ENCODE measurements around the gene SVOPL.
"Not testable (repeated sequence)": the region's sequence is repeated elsewhere in the genome, so short reads cannot be mapped to it uniquely, and the experiment has no call there.

SVOPL gene

GRCh38 chr7:138739859-138740258 lies 38.7 kb upstream of the SVOPL start:
- Histone ChIP-seq H3K4me1 (ENCODE audit: insufficient read depth, insufficient read length) (no peaks in the 10 kb centered on the region), H3K27me3 (ENCODE audit: insufficient read depth, insufficient read length) (no peaks in the 10 kb centered on the region), H3K4me3 (ENCODE audit: insufficient read length, low read depth) (no peak overlapping the region), H3K9ac (ENCODE audit: insufficient read length, low read depth) (no peak overlapping the region), H3K9me3 (ENCODE audit: insufficient read depth, low read length) (no peaks in the 10 kb centered on the region), H3K36me3 (ENCODE audit: insufficient read depth, insufficient read length, low read length) (no peaks in the 10 kb centered on the region)
- TF ChIP-seq SUZ12 (IDR thresholded peaks at IDR 0.05; ENCODE audit: extremely low read depth, insufficient read depth, insufficient read length) (no peak), YY1 (IDR thresholded peaks at IDR 0.05; ENCODE audit: insufficient read depth, insufficient read length) (no peak), ZNF274 (IDR thresholded peaks at IDR 0.05; ENCODE audit: low read depth, low read length) (no peak)
- DNase-seq (ENCODE audit: low read depth, low spot score): no peak

GRCh38 chr7:138738551-138739335 lies 37.6 kb upstream of the SVOPL start:
- H3K4me1 ChIP-seq (ENCODE audit: insufficient read depth, insufficient read length): no peaks in the 10 kb centered on the region
- no peak overlapping the region for H3K4me3 ChIP-seq (ENCODE audit: insufficient read length, low read depth)
- no peaks in the 10 kb centered on the region for H3K27me3 ChIP-seq (ENCODE audit: insufficient read depth, insufficient read length)
- peak; percentile 83 for DNase-seq (ENCODE audit: low read depth, low spot score)
- H3K36me3 ChIP-seq (ENCODE audit: insufficient read depth, insufficient read length, low read length): no peaks in the 10 kb centered on the region
- no peaks in the 10 kb centered on the region for H3K9me3 ChIP-seq (ENCODE audit: insufficient read depth, low read length)
- no peak overlapping the region for H3K9ac ChIP-seq (ENCODE audit: insufficient read length, low read depth)
- TF ChIP-seq ZNF274 (IDR thresholded peaks at IDR 0.05; ENCODE audit: low read depth, low read length) (no peak), YY1 (IDR thresholded peaks at IDR 0.05; ENCODE audit: insufficient read depth, insufficient read length) (no peak), SUZ12 (IDR thresholded peaks at IDR 0.05; ENCODE audit: extremely low read depth, insufficient read depth, insufficient read length) (no peak)

- DNase-seq (ENCODE audit: low read depth, low spot score): no peak
- H3K4me3 ChIP-seq (ENCODE audit: insufficient read length, low read depth): no peak overlapping the region
- H3K36me3 ChIP-seq (ENCODE audit: insufficient read depth, insufficient read length, low read length): no peaks in the 10 kb centered on the region
- no peak for TF ChIP-seq ZNF274 (IDR thresholded peaks at IDR 0.05; ENCODE audit: low read depth, low read length)
- no peak for TF ChIP-seq YY1 (IDR thresholded peaks at IDR 0.05; ENCODE audit: insufficient read depth, insufficient read length)
- no peak for TF ChIP-seq SUZ12 (IDR thresholded peaks at IDR 0.05; ENCODE audit: extremely low read depth, insufficient read depth, insufficient read length)
- no peaks in the 10 kb centered on the region for H3K27me3 ChIP-seq (ENCODE audit: insufficient read depth, insufficient read length)
- no peaks in the 10 kb centered on the region for H3K4me1 ChIP-seq (ENCODE audit: insufficient read depth, insufficient read length)
- H3K9ac ChIP-seq (ENCODE audit: insufficient read length, low read depth): no peak overlapping the region
- no peaks in the 10 kb centered on the region for H3K9me3 ChIP-seq (ENCODE audit: insufficient read depth, low read length)
Measured at GRCh38 chr7:138738114-138738513, 37.0 kb upstream of the SVOPL start.

- TF ChIP-seq ZNF274 (IDR thresholded peaks at IDR 0.05; ENCODE audit: low read depth, low read length) (no peak), YY1 (IDR thresholded peaks at IDR 0.05; ENCODE audit: insufficient read depth, insufficient read length) (no peak), SUZ12 (IDR thresholded peaks at IDR 0.05; ENCODE audit: extremely low read depth, insufficient read depth, insufficient read length) (no peak)
- H3K36me3 ChIP-seq (ENCODE audit: insufficient read depth, insufficient read length, low read length): no peaks in the 10 kb centered on the region
Measured at GRCh38 chr7:138735399-138735798, 34.2 kb upstream of the SVOPL start.

GRCh38 chr7:138731733-138732132 lies 30.6 kb upstream of the SVOPL start:
- not testable (repeated sequence) for H3K9ac ChIP-seq (ENCODE audit: insufficient read length, low read depth); H3K9me3 ChIP-seq (ENCODE audit: insufficient read depth, low read length); H3K4me1 ChIP-seq (ENCODE audit: insufficient read depth, insufficient read length); H3K27me3 ChIP-seq (ENCODE audit: insufficient read depth, insufficient read length); DNase-seq (ENCODE audit: low read depth, low spot score); H3K36me3 ChIP-seq (ENCODE audit: insufficient read depth, insufficient read length, low read length); H3K4me3 ChIP-seq (ENCODE audit: insufficient read length, low read depth)

More at GRCh38 chr7:138735399-138735798, 34.2 kb upstream of the SVOPL start:
- no peak overlapping the region for H3K4me3 ChIP-seq (ENCODE audit: insufficient read length, low read depth)
- no peak overlapping the region for H3K9ac ChIP-seq (ENCODE audit: insufficient read length, low read depth)
- no peaks in the 10 kb centered on the region for H3K27me3 ChIP-seq (ENCODE audit: insufficient read depth, insufficient read length)
- DNase-seq (ENCODE audit: low read depth, low spot score): no peak
- H3K4me1 ChIP-seq (ENCODE audit: insufficient read depth, insufficient read length): no peaks in the 10 kb centered on the region
- H3K9me3 ChIP-seq (ENCODE audit: insufficient read depth, low read length): no peaks in the 10 kb centered on the region

- no peaks in the 10 kb centered on the region for H3K27me3 ChIP-seq (ENCODE audit: insufficient read depth, insufficient read length)
- TF ChIP-seq YY1 (IDR thresholded peaks at IDR 0.05; ENCODE audit: insufficient read depth, insufficient read length) (no peak), SUZ12 (IDR thresholded peaks at IDR 0.05; ENCODE audit: extremely low read depth, insufficient read depth, insufficient read length) (no peak), ZNF274 (IDR thresholded peaks at IDR 0.05; ENCODE audit: low read depth, low read length) (no peak)
- H3K36me3 ChIP-seq (ENCODE audit: insufficient read depth, insufficient read length, low read length): no peaks in the 10 kb centered on the region
- no peak for DNase-seq (ENCODE audit: low read depth, low spot score)
- no peak overlapping the region for H3K4me3 ChIP-seq (ENCODE audit: insufficient read length, low read depth)
- no peak overlapping the region for H3K9ac ChIP-seq (ENCODE audit: insufficient read length, low read depth)
- no peaks in the 10 kb centered on the region for H3K4me1 ChIP-seq (ENCODE audit: insufficient read depth, insufficient read length)
- no peaks in the 10 kb centered on the region for H3K9me3 ChIP-seq (ENCODE audit: insufficient read depth, low read length)
Measured at GRCh38 chr7:138729444-138729843, 28.3 kb upstream of the SVOPL start.

- no peak for DNase-seq (ENCODE audit: low read depth, low spot score)
- Histone ChIP-seq H3K4me1 (ENCODE audit: insufficient read depth, insufficient read length) (no peaks in the 10 kb centered on the region), H3K27me3 (ENCODE audit: insufficient read depth, insufficient read length) (no peaks in the 10 kb centered on the region), H3K36me3 (ENCODE audit: insufficient read depth, insufficient read length, low read length) (no peaks in the 10 kb centered on the region), H3K9me3 (ENCODE audit: insufficient read depth, low read length) (no peaks in the 10 kb centered on the region), H3K4me3 (ENCODE audit: insufficient read length, low read depth) (no peak overlapping the region), H3K9ac (ENCODE audit: insufficient read length, low read depth) (no peak overlapping the region)
- TF ChIP-seq SUZ12 (IDR thresholded peaks at IDR 0.05; ENCODE audit: extremely low read depth, insufficient read depth, insufficient read length) (no peak), ZNF274 (IDR thresholded peaks at IDR 0.05; ENCODE audit: low read depth, low read length) (no peak), YY1 (IDR thresholded peaks at IDR 0.05; ENCODE audit: insufficient read depth, insufficient read length) (no peak)
Measured at GRCh38 chr7:138727336-138728099, 26.4 kb upstream of the SVOPL start.

All from NT2/D1 (cell line).